NCI-H128 (cell line): ENCODE data around the gene DDX51.

ENCODE experiments used
- DNase-seq: peaks from one replicate; lab custom pipeline; 2025; ENCODE audit not compliant: unreplicated experiment; lab: John Stamatoyannopoulos, UW

The DDX51 gene

GRCh38 chr12:132179431-132180362, 35.6 kb upstream of the DDX51 start:
- no peak for DNase-seq

- no peak for DNase-seq
These were observed 34.8 kb upstream of the DDX51 start for GRCh38 chr12:132178801-132179401.

GRCh38 chr12:132178316-132178715, 34.2 kb upstream of the DDX51 start:
- no peak for DNase-seq

- no peak for DNase-seq
These were observed 32.9 kb upstream of the DDX51 start for GRCh38 chr12:132176920-132177551.

GRCh38 chr12:132176385-132176919, 32.3 kb upstream of the DDX51 start:
- DNase-seq, result no peak

GRCh38 chr12:132175496-132176384, 31.6 kb upstream of the DDX51 start:
- DNase-seq, result no peak

- DNase-seq, result no peak
These were observed 30.8 kb upstream of the DDX51 start for GRCh38 chr12:132174839-132175490.

- no peak for DNase-seq
These were observed 30.1 kb upstream of the DDX51 start for GRCh38 chr12:132174015-132174838.

- DNase-seq, result no peak
These were observed 29.3 kb upstream of the DDX51 start for GRCh38 chr12:132173135-132174014.

GRCh38 chr12:132172619-132173018, 28.5 kb upstream of the DDX51 start:
- no peak for DNase-seq

GRCh38 chr12:132171968-132172521, 27.9 kb upstream of the DDX51 start:
- no peak for DNase-seq

- no peak for DNase-seq
These were observed 27.3 kb upstream of the DDX51 start for GRCh38 chr12:132171293-132171967.

GRCh38 chr12:132170637-132171292, 26.6 kb upstream of the DDX51 start:
- DNase-seq, result no peak

GRCh38 chr12:132170094-132170636, 26.0 kb upstream of the DDX51 start:
- DNase-seq, result no peak

- no peak for DNase-seq
These were observed 25.3 kb upstream of the DDX51 start for GRCh38 chr12:132169376-132169775.

- no peak for DNase-seq
These were observed 24.4 kb upstream of the DDX51 start for GRCh38 chr12:132168311-132169031.
